ENCODE data around the gene B3GNT7. TPM values are rescaled to one million over a fixed set of nuclear protein-coding genes. Genes with fewer than 3 reads are reported as not detected.

B3GNT7 gene
- total and polyA plus RNA-seq, 2 experiments from 2014 or later = 44.2 to 89.4 TPM

DNA sequence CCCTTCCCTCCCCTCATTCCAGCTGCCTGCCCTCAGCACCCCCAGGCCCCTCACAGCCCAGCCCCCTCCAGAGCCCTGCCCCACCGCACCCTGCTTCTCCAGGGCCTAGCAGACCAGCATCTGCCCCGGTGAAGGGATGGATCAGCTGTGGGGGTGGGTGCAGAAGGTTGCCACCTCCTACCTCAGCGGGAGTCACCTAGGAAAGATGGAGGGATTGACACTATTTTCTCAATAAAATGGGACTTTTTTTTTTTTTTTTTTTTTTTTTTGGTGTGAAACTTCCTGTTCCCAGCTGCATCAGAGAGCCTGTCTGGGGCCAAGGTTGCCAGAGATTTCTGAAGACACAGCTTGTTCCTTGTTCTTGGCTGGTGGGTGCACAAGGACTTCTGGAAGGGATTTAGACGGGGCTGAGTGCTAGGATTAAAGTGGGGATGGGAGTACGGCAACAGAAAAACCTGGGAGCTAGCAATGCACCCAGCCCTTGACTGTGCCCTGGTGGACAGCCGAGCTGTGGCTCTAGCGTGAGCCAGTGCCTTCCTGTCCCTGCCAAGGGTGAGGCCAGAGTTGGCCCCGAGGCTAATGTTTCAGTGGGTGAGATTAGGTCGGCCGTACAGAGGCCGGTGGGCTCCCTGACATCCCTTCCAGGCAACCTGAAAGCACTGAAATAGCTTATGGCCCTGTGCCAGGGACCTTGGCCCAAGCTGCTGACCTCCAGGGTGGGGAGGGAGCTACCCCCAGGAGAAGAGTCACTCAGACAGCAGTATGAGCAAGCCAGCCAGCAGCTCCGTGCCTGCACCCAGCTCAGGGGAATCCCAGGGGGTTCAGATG lies 4.6 kb downstream of the B3GNT7 start:
- Histone ChIP-seq H3K4me1 (ENCODE audit: insufficient read depth) (peaks cover 15% of the 10 kb centered on the region; the same call in 1 of the 2 replicates), H3F3A (replicated peaks; ENCODE audit: low read depth) (0 out of 2 replicates have a peak, but pooled peaks cover 2% of the 10 kb centered on the region), H3K4me3 (no peak overlapping the region), H3K79me2 (replicated peaks; ENCODE audit: insufficient read depth) (peaks cover 17% of the 10 kb centered on the region), H3K27ac (ENCODE audit: low read depth) (peak overlapping the region; percentile 79; the same call in 1 of the 2 replicates), H4K20me1 (replicated peaks; ENCODE audit: insufficient read depth) (no peaks in the 10 kb centered on the region), H3K4me2 (peak overlapping the region; percentile 38; the same call in 1 of the 2 replicates), H2AFZ (no peak overlapping the region), H3K27me3 (ENCODE audit: insufficient read depth) (no peaks in the 10 kb centered on the region), H3K36me3 (ENCODE audit: insufficient read depth) (no peaks in the 10 kb centered on the region), H3K9me2 (ENCODE audit: insufficient read depth) (no peaks in the 10 kb centered on the region)
- no peak for DNase-seq (ENCODE audit: low spot score)
- peak overlapping the region; percentile 79 for H3K27ac Mint-ChIP-seq
- peaks cover 60% of the 10 kb centered on the region for H3K4me1 Mint-ChIP-seq
- peak overlapping the region; percentile 14; the same call in 1 of the 3 replicates for H3K4me3 Mint-ChIP-seq
- TF ChIP-seq ZNF114 (CRISPR knock-in tag; IDR thresholded peaks at IDR 0.05) (no peak), ZNF331 (CRISPR knock-in tag; IDR thresholded peaks at IDR 0.05; ENCODE audit: low read depth) (no peak), POLR2AphosphoS5 (IDR thresholded peaks at IDR 0.05; ENCODE audit: low read depth) (no peak), NANOG (IDR thresholded peaks at IDR 0.05; ENCODE audit: borderline replicate concordance) (no peak), CREB1 (CRISPR knock-in tag; IDR thresholded peaks at IDR 0.05; ENCODE audit: low read depth) (no peak), JUNB (IDR thresholded peaks at IDR 0.05; ENCODE audit: unreplicated experiment) (no peak), STAT1 (IDR thresholded peaks at IDR 0.05; ENCODE audit: unreplicated experiment) (no peak), EZH2 (IDR thresholded peaks at IDR 0.05; ENCODE audit: low read depth, unreplicated experiment) (no peak), EZH2phosphoT487 (IDR thresholded peaks at IDR 0.05; ENCODE audit: unreplicated experiment) (no peak)
- TF ChIP-seq, protein P1, sequence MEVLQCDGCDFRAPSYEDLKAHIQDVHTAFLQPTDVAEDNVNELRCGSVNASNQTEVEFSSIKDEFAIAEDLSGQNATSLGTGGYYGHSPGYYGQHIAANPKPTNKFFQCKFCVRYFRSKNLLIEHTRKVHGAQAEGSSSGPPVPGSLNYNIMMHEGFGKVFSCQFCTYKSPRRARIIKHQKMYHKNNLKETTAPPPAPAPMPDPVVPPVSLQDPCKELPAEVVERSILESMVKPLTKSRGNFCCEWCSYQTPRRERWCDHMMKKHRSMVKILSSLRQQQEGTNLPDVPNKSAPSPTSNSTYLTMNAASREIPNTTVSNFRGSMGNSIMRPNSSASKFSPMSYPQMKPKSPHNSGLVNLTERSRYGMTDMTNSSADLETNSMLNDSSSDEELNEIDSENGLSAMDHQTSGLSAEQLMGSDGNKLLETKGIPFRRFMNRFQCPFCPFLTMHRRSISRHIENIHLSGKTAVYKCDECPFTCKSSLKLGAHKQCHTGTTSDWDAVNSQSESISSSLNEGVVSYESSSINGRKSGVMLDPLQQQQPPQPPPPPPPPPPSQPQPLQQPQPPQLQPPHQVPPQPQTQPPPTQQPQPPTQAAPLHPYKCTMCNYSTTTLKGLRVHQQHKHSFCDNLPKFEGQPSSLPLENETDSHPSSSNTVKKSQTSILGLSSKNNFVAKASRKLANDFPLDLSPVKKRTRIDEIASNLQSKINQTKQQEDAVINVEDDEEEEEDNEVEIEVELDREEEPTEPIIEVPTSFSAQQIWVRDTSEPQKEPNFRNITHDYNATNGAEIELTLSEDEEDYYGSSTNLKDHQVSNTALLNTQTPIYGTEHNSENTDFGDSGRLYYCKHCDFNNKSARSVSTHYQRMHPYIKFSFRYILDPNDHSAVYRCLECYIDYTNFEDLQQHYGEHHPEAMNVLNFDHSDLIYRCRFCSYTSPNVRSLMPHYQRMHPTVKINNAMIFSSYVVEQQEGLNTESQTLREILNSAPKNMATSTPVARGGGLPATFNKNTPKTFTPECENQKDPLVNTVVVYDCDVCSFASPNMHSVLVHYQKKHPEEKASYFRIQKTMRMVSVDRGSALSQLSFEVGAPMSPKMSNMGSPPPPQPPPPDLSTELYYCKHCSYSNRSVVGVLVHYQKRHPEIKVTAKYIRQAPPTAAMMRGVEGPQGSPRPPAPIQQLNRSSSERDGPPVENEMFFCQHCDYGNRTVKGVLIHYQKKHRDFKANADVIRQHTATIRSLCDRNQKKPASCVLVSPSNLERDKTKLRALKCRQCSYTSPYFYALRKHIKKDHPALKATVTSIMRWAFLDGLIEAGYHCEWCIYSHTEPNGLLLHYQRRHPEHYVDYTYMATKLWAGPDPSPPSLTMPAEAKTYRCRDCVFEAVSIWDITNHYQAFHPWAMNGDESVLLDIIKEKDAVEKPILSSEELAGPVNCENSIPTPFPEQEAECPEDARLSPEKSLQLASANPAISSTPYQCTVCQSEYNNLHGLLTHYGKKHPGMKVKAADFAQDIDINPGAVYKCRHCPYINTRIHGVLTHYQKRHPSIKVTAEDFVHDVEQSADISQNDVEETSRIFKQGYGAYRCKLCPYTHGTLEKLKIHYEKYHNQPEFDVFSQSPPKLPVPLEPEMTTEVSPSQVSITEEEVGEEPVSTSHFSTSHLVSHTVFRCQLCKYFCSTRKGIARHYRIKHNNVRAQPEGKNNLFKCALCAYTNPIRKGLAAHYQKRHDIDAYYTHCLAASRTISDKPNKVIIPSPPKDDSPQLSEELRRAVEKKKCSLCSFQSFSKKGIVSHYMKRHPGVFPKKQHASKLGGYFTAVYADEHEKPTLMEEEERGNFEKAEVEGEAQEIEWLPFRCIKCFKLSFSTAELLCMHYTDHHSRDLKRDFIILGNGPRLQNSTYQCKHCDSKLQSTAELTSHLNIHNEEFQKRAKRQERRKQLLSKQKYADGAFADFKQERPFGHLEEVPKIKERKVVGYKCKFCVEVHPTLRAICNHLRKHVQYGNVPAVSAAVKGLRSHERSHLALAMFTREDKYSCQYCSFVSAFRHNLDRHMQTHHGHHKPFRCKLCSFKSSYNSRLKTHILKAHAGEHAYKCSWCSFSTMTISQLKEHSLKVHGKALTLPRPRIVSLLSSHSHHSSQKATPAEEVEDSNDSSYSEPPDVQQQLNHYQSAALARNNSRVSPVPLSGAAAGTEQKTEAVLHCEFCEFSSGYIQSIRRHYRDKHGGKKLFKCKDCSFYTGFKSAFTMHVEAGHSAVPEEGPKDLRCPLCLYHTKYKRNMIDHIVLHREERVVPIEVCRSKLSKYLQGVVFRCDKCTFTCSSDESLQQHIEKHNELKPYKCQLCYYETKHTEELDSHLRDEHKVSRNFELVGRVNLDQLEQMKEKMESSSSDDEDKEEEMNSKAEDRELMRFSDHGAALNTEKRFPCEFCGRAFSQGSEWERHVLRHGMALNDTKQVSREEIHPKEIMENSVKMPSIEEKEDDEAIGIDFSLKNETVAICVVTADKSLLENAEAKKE (CRISPR knock-in tag; IDR thresholded peaks at IDR 0.05) = no peak
- TF ChIP-seq, protein P2, sequence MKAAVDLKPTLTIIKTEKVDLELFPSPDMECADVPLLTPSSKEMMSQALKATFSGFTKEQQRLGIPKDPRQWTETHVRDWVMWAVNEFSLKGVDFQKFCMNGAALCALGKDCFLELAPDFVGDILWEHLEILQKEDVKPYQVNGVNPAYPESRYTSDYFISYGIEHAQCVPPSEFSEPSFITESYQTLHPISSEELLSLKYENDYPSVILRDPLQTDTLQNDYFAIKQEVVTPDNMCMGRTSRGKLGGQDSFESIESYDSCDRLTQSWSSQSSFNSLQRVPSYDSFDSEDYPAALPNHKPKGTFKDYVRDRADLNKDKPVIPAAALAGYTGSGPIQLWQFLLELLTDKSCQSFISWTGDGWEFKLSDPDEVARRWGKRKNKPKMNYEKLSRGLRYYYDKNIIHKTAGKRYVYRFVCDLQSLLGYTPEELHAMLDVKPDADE (IDR thresholded peaks at IDR 0.05) = no peak
- TF ChIP-seq, protein P3, sequence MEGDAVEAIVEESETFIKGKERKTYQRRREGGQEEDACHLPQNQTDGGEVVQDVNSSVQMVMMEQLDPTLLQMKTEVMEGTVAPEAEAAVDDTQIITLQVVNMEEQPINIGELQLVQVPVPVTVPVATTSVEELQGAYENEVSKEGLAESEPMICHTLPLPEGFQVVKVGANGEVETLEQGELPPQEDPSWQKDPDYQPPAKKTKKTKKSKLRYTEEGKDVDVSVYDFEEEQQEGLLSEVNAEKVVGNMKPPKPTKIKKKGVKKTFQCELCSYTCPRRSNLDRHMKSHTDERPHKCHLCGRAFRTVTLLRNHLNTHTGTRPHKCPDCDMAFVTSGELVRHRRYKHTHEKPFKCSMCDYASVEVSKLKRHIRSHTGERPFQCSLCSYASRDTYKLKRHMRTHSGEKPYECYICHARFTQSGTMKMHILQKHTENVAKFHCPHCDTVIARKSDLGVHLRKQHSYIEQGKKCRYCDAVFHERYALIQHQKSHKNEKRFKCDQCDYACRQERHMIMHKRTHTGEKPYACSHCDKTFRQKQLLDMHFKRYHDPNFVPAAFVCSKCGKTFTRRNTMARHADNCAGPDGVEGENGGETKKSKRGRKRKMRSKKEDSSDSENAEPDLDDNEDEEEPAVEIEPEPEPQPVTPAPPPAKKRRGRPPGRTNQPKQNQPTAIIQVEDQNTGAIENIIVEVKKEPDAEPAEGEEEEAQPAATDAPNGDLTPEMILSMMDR (conservative IDR thresholded peaks at IDR 0.05; ENCODE audit: low read depth in 2 of 2) = no peak
- TF ChIP-seq, protein P4, sequence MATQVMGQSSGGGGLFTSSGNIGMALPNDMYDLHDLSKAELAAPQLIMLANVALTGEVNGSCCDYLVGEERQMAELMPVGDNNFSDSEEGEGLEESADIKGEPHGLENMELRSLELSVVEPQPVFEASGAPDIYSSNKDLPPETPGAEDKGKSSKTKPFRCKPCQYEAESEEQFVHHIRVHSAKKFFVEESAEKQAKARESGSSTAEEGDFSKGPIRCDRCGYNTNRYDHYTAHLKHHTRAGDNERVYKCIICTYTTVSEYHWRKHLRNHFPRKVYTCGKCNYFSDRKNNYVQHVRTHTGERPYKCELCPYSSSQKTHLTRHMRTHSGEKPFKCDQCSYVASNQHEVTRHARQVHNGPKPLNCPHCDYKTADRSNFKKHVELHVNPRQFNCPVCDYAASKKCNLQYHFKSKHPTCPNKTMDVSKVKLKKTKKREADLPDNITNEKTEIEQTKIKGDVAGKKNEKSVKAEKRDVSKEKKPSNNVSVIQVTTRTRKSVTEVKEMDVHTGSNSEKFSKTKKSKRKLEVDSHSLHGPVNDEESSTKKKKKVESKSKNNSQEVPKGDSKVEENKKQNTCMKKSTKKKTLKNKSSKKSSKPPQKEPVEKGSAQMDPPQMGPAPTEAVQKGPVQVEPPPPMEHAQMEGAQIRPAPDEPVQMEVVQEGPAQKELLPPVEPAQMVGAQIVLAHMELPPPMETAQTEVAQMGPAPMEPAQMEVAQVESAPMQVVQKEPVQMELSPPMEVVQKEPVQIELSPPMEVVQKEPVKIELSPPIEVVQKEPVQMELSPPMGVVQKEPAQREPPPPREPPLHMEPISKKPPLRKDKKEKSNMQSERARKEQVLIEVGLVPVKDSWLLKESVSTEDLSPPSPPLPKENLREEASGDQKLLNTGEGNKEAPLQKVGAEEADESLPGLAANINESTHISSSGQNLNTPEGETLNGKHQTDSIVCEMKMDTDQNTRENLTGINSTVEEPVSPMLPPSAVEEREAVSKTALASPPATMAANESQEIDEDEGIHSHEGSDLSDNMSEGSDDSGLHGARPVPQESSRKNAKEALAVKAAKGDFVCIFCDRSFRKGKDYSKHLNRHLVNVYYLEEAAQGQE (IDR thresholded peaks at IDR 0.05; ENCODE audit: unreplicated experiment) = no peak
- peaks cover 13% of the 10 kb centered on the region for H3K27me3 Mint-ChIP-seq (ENCODE audit: insufficient read depth, low read depth, poor library complexity)
- peak; percentile 22 for ATAC-seq
- no peaks in the 10 kb centered on the region for H3K9me3 Mint-ChIP-seq
- peaks cover 37% of the 10 kb centered on the region for H3K36me3 Mint-ChIP-seq (ENCODE audit: low read depth)
